HG02571 (cell line): Measurements from ENCODE around the gene CCM2L.
"Not testable (repeated sequence)": the region's sequence is repeated elsewhere in the genome, so short reads cannot be mapped to it uniquely, and the experiment has no call there.

Experiments used
- ATAC-seq: cut with Tn5 transposase; IDR thresholded peaks from one replicate; pipeline ENCODE4 v1.9.1; 2021; ENCODE audit warnings: mild to moderate bottlenecking, moderate library complexity; ENCODE audit not compliant: unreplicated experiment

The CCM2L gene

GRCh38 chr20:32028647-32029372 lies 18.6 kb downstream of the CCM2L start:
- ATAC-seq, result no peak

GRCh38 chr20:32029561-32029960 lies 19.3 kb downstream of the CCM2L start:
- no peak for ATAC-seq

- no peak for ATAC-seq
Measured at GRCh38 chr20:32031007-32031958, 21.0 kb downstream of the CCM2L start.

GRCh38 chr20:32033316-32033715 lies 23.1 kb downstream of the CCM2L start:
- ATAC-seq, result no peak

- ATAC-seq, result not testable (repeated sequence)
Measured at GRCh38 chr20:32033721-32034120, 23.5 kb downstream of the CCM2L start.

GRCh38 chr20:32034581-32035425 lies 24.6 kb downstream of the CCM2L start:
- ATAC-seq, result no peak

GRCh38 chr20:32035426-32035779 lies 25.2 kb downstream of the CCM2L start:
- no peak for ATAC-seq

- ATAC-seq, result no peak
Measured at GRCh38 chr20:32036252-32036651, 26.0 kb downstream of the CCM2L start.

- ATAC-seq, result no peak
Measured at GRCh38 chr20:32036716-32037485, 26.7 kb downstream of the CCM2L start.

- ATAC-seq, result no peak
Measured at GRCh38 chr20:32037929-32038328, 27.7 kb downstream of the CCM2L start.

- ATAC-seq, result no peak
Measured at GRCh38 chr20:32040142-32040953, 30.1 kb downstream of the CCM2L start.

GRCh38 chr20:32045999-32046398 lies 35.8 kb downstream of the CCM2L start:
- no peak for ATAC-seq

GRCh38 chr20:32050324-32050841 lies 40.1 kb downstream of the CCM2L start:
- no peak for ATAC-seq

GRCh38 chr20:32050851-32051556 lies 40.8 kb downstream of the CCM2L start:
- no peak for ATAC-seq

- no peak for ATAC-seq
Measured at GRCh38 chr20:32051720-32052089, 41.5 kb downstream of the CCM2L start.

- no peak for ATAC-seq
Measured at GRCh38 chr20:32052090-32052777, 42.0 kb downstream of the CCM2L start, which contains the start of gene HCK. Gene HCK, plus strand, starts transcription at chr20:32052242.

GRCh38 chr20:32052778-32053362 lies 42.6 kb downstream of the CCM2L start:
- no peak for ATAC-seq

- no peak for ATAC-seq
Measured at GRCh38 chr20:32053648-32054047, 43.4 kb downstream of the CCM2L start.
